Vagina (tissue), 2 donors: ENCODE data around the gene TRIM66.

ENCODE experiments used
- CTCF ChIP-seq, 3 experiments: fragments of 450-650 bp in 2 of 3; fragments of 200-600 bp in 1 of 3; sonication (generic) in 1 of 3; IDR thresholded peaks; one replicate each; pipeline ENCODE4 v1.5.1; 2017 to 2019; ENCODE audit warnings: antibody characterized with exemption in 3 of 3, mild to moderate bottlenecking in 2 of 3, moderate library complexity in 2 of 3
- POLR2A ChIP-seq, 2 donors: fragments of 450-650 bp; IDR thresholded peaks; one replicate each; pipeline ENCODE4 v1.6.1; 2017; ENCODE audit warnings: antibody characterized with exemption in 2 of 2, mild to moderate bottlenecking in 2 of 2, moderate library complexity in 2 of 2
- POLR2AphosphoS5 ChIP-seq, 2 donors: sonication (generic); formaldehyde crosslinking; IDR thresholded peaks; one replicate each; pipeline ENCODE4 v1.9.0; 2017; ENCODE audit warnings: antibody characterized with exemption in 2 of 2, mild to moderate bottlenecking in 2 of 2, low read depth in 1 of 2; ENCODE audit not compliant: insufficient read depth in 1 of 2

GRCh38 chr11:8586805-8587204, 95.7 kb downstream of the TRIM66 start:
- TF ChIP-seq CTCF (IDR thresholded peaks at IDR 0.05) = no peak
- no peak for TF ChIP-seq POLR2A (IDR thresholded peaks at IDR 0.05)
- TF ChIP-seq POLR2AphosphoS5 (IDR thresholded peaks at IDR 0.05; ENCODE audit: insufficient read depth in 1 of 2, low read depth in 1 of 2) = no peak
